IMR-90 (cell line): ENCODE results near the gene TACR2. TPM values are rescaled to one million over a fixed set of nuclear protein-coding genes. Genes with fewer than 3 reads are reported as not detected.

Experiments used
- ATAC-seq: fragments of 200-7000 bp; cut with Tn5 transposase; 2 replicates; pipeline ENCODE4 v1.9.1; 2020; ENCODE audit warnings: low read depth, mild to moderate bottlenecking, moderate library complexity
- BruUV-seq: library from RNA; stranded (reverse); fragments of 400-500 nt; replicated peaks from 2 replicates; lab custom pipeline; 2021; lab: Mats Ljungman, UMichigan
- CTCF ChIA-PET: fragments of 300-600 bp; formaldehyde crosslinking; extraction: SDS; loops from one replicate; lab custom pipeline; 2021; ENCODE audit warnings: antibody characterized with exemption; lab: Yijun Ruan, JAX
- POLR2A ChIA-PET: fragments of 300-600 bp; sonication (Branson Sonifier 250); formaldehyde crosslinking; loops from one replicate; lab custom pipeline; 2022; ENCODE audit warnings: antibody characterized with exemption; ENCODE audit not compliant: unreplicated experiment; lab: Charles Lee
- DNase-seq: peaks from one replicate; pipeline ENCODE4 v3.0.0; 2013
- H2AFZ ChIP-seq: replicated peaks from 2 replicates; pipeline ENCODE3; 2013; ENCODE audit warnings: low read length, mild to moderate bottlenecking; ENCODE audit not compliant: poor library complexity
- H2AK5ac ChIP-seq: 2 replicates; pipeline ENCODE4 v1.6.1; 2013; ENCODE audit warnings: low read depth, low read length, inconsistent platforms
- H2AK9ac ChIP-seq: replicated peaks from 2 replicates; pipeline ENCODE3; 2013; ENCODE audit warnings: mild to moderate bottlenecking, low read depth, low read length, moderate library complexity; ENCODE audit not compliant: poor library complexity
- H2BK120ac ChIP-seq: 2 replicates; pipeline ENCODE4 v1.6.1; 2013; ENCODE audit warnings: low read depth, low read length, inconsistent platforms
- H2BK15ac ChIP-seq: 3 replicates; pipeline ENCODE4 v1.6.1; 2013; ENCODE audit warnings: low read depth, low read length, inconsistent platforms
- H2BK20ac ChIP-seq: 2 replicates; pipeline ENCODE4 v1.6.1; 2013; ENCODE audit warnings: low read depth, mild to moderate bottlenecking, inconsistent platforms, low read length, moderate library complexity
- H2BK5ac ChIP-seq: 2 replicates; pipeline ENCODE4 v1.6.1; 2013; ENCODE audit warnings: mild to moderate bottlenecking, low read depth, low read length, inconsistent platforms; ENCODE audit not compliant: poor library complexity, severe bottlenecking
- H3K14ac ChIP-seq: replicated peaks from 2 replicates; pipeline ENCODE4 v1.6.1; 2013; ENCODE audit warnings: low read depth, low read length, inconsistent platforms
- H3K18ac ChIP-seq: 2 replicates; pipeline ENCODE4 v1.6.1; 2013; ENCODE audit warnings: low read depth, low read length, control low read depth
- H3K23ac ChIP-seq: 2 replicates; pipeline ENCODE4 v1.6.1; 2013; ENCODE audit warnings: low read depth, low read length, inconsistent platforms
- H3K27ac ChIP-seq: 2 replicates; pipeline ENCODE4 v1.5.1; 2013; ENCODE audit warnings: mild to moderate bottlenecking, control low read depth, low read length; ENCODE audit not compliant: insufficient read depth
- H3K27me3 ChIP-seq: 2 replicates; pipeline ENCODE4 v1.6.1; 2013; ENCODE audit warnings: low read length; ENCODE audit not compliant: control insufficient read depth, insufficient read depth
- H3K36me3 ChIP-seq: 2 replicates; pipeline ENCODE4 v1.6.1; 2013; ENCODE audit warnings: low read length, mixed read lengths; ENCODE audit not compliant: control insufficient read depth, insufficient read depth
- H3K4ac ChIP-seq: 2 replicates; pipeline ENCODE4 v1.6.1; 2013; ENCODE audit warnings: low read depth, low read length, inconsistent platforms
- H3K4me1 ChIP-seq: 2 replicates; pipeline ENCODE4 v1.6.1; 2013; ENCODE audit warnings: low read length, mixed read lengths; ENCODE audit not compliant: control insufficient read depth, insufficient read depth
- H3K4me2 ChIP-seq: 2 replicates; pipeline ENCODE4 v1.6.1; 2013; ENCODE audit warnings: low read depth, mild to moderate bottlenecking, control low read depth, low read length, moderate library complexity
- H3K4me3 ChIP-seq: 2 replicates; pipeline ENCODE4 v1.5.1; 2013; ENCODE audit warnings: low read depth, mild to moderate bottlenecking, control low read depth, low read length, moderate library complexity; ENCODE audit not compliant: insufficient read depth
- H3K56ac ChIP-seq: 2 replicates; pipeline ENCODE4 v1.6.1; 2013; ENCODE audit warnings: low read length, inconsistent platforms; ENCODE audit not compliant: insufficient read depth; ENCODE audit errors: extremely low read depth
- H3K79me1 ChIP-seq, 2 experiments: 2 replicates each; pipeline ENCODE4 v1.6.1; 2013; ENCODE audit warnings: low read length in 2 of 2, inconsistent platforms in 1 of 2, low read depth in 1 of 2
- H3K9ac ChIP-seq: 2 replicates; pipeline ENCODE4 v1.6.1; 2013; ENCODE audit warnings: low read depth, low read length, control low read depth
- H3K9me1 ChIP-seq: 2 replicates; pipeline ENCODE4 v1.6.1; 2013; ENCODE audit warnings: low read length, inconsistent platforms; ENCODE audit not compliant: insufficient read depth
- H3K9me3 ChIP-seq: 2 replicates; pipeline ENCODE4 v1.6.1; 2013; ENCODE audit warnings: low read length; ENCODE audit not compliant: control insufficient read depth, insufficient read depth
- H4K20me1 ChIP-seq: 2 replicates; pipeline ENCODE4 v1.6.1; 2013; ENCODE audit warnings: low read length, inconsistent platforms; ENCODE audit not compliant: insufficient read depth
- H4K5ac ChIP-seq: 2 replicates; pipeline ENCODE4 v1.6.1; 2013; ENCODE audit warnings: mild to moderate bottlenecking, low read depth, low read length, control low read depth
- H4K8ac ChIP-seq, 2 experiments: 2 replicates each; pipeline ENCODE4 v1.6.1; 2013; ENCODE audit warnings: low read depth in 2 of 2, low read length in 2 of 2, control low read depth in 1 of 2, inconsistent platforms in 1 of 2
- H4K91ac ChIP-seq: 2 replicates; pipeline ENCODE4 v1.6.1; 2013; ENCODE audit warnings: low read depth, low read length, inconsistent platforms; ENCODE audit not compliant: insufficient read depth
- BHLHE40 ChIP-seq: fragments of 150-350 bp; IDR thresholded peaks from 2 replicates; pipeline ENCODE4 v1.6.1; 2016; ENCODE audit warnings: mild to moderate bottlenecking, low read depth, low read length
- CEBPB ChIP-seq: IDR thresholded peaks from 2 replicates; pipeline ENCODE4 v1.6.1; 2012; ENCODE audit warnings: low read depth, low read length, improper control_type of control experiment
- FOS ChIP-seq: fragments of 150-350 bp; IDR thresholded peaks from 2 replicates; pipeline ENCODE4 v1.6.1; 2016; ENCODE audit warnings: low read depth, low read length
- NFE2L2 ChIP-seq: fragments of 150-350 bp; IDR thresholded peaks from 2 replicates; pipeline ENCODE4 v1.6.1; 2016; ENCODE audit warnings: low read depth, mild to moderate bottlenecking, low read length
- WGBS, 2 experiments: methylation state at CpG; one replicate each; pipeline versions ENCODE4 v1.1.5 to v1.1.7; 2013; ENCODE audit warnings: missing lambda C conversion rate in 2 of 2; ENCODE audit not compliant: insufficient read length in 1 of 2; ENCODE audit errors: extremely low coverage in 2 of 2; 5-methylcytosine and 5-hydroxymethylcytosine counted together
- dilution Hi-C: fragments of 300-500 bp; cut with HindIII; formaldehyde crosslinking; loops from one replicate; pipeline ENCODE4 v1.14.3; 2018; ENCODE audit warnings: low sequenced_read_pairs; ENCODE audit not compliant: unreplicated experiment
- in situ Hi-C: fragments of 300-500 bp; cut with MboI; formaldehyde crosslinking; loops from 3 replicates; pipeline ENCODE4 v1.14.3; 2019; ENCODE audit warnings: low sequenced_read_pairs, inconsistent platforms, mixed read lengths
- intact Hi-C: fragments of 100-400 bp; cut with micrococcal nuclease; formaldehyde crosslinking; loops from 2 replicates; pipeline ENCODE4 v1.10.0; 2022
- polyA plus RNA-seq, 3 experiments: library from polyadenylated mRNA; depleted of rRNA; stranded (reverse); fragments of >200 nt; gene quantifications; 2 replicates each; pipeline ENCODE4 v1.2.3, GENCODE V29; 2012; ENCODE audit warnings: low replicate concordance in 1 of 3
- total RNA-seq: library from RNA; depleted of rRNA; stranded (reverse); fragments of >200 nt; gene quantifications from 2 replicates; pipeline ENCODE4 v1.2.3, GENCODE V29; 2012

The TACR2 gene
- total and polyA plus RNA-seq, 2 of the 4 experiments (the other 2 are of a cell fraction): not detected

DNA sequence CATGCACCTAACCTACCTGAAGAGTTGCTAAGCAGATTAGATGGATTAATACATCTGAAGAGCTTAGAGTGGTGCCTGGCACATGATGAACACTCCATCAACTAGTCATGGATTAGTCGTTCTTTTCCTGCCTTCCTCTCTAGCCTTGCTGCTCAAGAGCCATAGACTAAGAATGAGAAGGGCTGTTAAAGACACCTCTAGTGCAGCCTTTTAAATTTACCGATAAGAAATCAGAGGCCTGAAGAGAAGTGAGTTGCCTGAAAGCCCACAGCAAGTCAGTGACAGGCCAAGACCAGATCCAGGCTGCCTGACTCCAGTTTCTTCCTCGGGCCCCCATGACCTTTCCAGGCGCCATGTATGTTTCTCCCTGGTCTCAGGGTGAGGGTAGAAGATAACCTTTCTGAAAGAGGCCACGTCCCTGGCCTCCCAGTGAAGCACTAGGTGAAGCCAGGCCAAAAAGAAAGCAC lies 41.1 kb upstream of the TACR2 start:
- dilution Hi-C loops (no loop called here), in situ Hi-C loops (no loop called here), intact Hi-C loops (no loop called here)
- no peaks in the 10 kb centered on the region for H4K20me1 ChIP-seq
- H3K36me3 ChIP-seq: no peaks in the 10 kb centered on the region
- H3K4ac ChIP-seq: no peak overlapping the region
- H3K9me3 ChIP-seq: no peaks in the 10 kb centered on the region
- ChIA-PET CTCF (no interaction called here), POLR2A (no interaction called here)
- no peaks in the 10 kb centered on the region for H3K9me1 ChIP-seq
- 27% methylated on average over 2 of the region's 5 CpGs; no CpG with 5 or more reads in 1 of the 2 experiments for WGBS, 2 experiments
- H2BK120ac ChIP-seq: no peak overlapping the region
- no peak overlapping the region for H3K4me2 ChIP-seq
- H2AK9ac ChIP-seq: no peak overlapping the region
- no peak overlapping the region for H3K9ac ChIP-seq
- no peak overlapping the region for H3K56ac ChIP-seq
- no peak overlapping the region for H3K18ac ChIP-seq
- no peak overlapping the region for H2AK5ac ChIP-seq
- H4K8ac ChIP-seq: no peak overlapping the region
- no peak overlapping the region for H3K14ac ChIP-seq
- H2BK5ac ChIP-seq: no peak overlapping the region
- no peak overlapping the region for H4K5ac ChIP-seq
- no peak overlapping the region for H2BK20ac ChIP-seq
- H3K4me3 ChIP-seq: no peak overlapping the region
- BruUV-seq: no TSS peak
- H2AFZ ChIP-seq: no peak overlapping the region
- TF ChIP-seq BHLHE40 (no peak), FOS (no peak), CEBPB (no peak), NFE2L2 (no peak)
- no peak overlapping the region for H3K23ac ChIP-seq
- no peaks in the 10 kb centered on the region; the same call in 1 of the 2 replicates for H3K4me1 ChIP-seq
- H3K27me3 ChIP-seq: peaks cover 6% of the 10 kb centered on the region
- no peak overlapping the region for H4K91ac ChIP-seq
- no peaks in the 10 kb centered on the region for H3K79me1 ChIP-seq
- ATAC-seq: no peak
- no peak for DNase-seq
- H3K27ac ChIP-seq: no peak overlapping the region
- no peak overlapping the region for H2BK15ac ChIP-seq
